HCT116 (cell line): Measurements from ENCODE around the gene CXCR6.

Experiments used
- CTCF ChIP-seq, 3 experiments: fragments of 200-600 bp in 1 of 3; sonication (generic) in 1 of 3; IDR thresholded peaks in 2 of 3; conservative IDR thresholded peaks in 1 of 3; 2 replicates each; pipeline ENCODE4 v1.5.1; 2012 to 2017; ENCODE audit warnings: low read depth in 2 of 3, low read length in 2 of 3, antibody characterized with exemption in 1 of 3, borderline replicate concordance in 1 of 3, control low read depth in 1 of 3, mild to moderate bottlenecking in 1 of 3, mixed read lengths in 1 of 3, mixed run types in 1 of 3, moderate library complexity in 1 of 3; ENCODE audit not compliant: insufficient read depth in 1 of 3
- EZH2 ChIP-seq: fragments of 200-600 bp; sonication (generic); IDR thresholded peaks from 2 replicates; pipeline ENCODE4 v1.6.1; 2017; ENCODE audit warnings: antibody characterized with exemption, mixed run types
- EZH2phosphoT487 ChIP-seq: fragments of 200-600 bp; IDR thresholded peaks from 2 replicates; pipeline ENCODE4 v1.6.1; 2018; ENCODE audit warnings: antibody characterized with exemption, borderline replicate concordance
- JUND ChIP-seq: IDR thresholded peaks from 2 replicates; pipeline ENCODE4 v1.6.1; 2012
- POLR2A ChIP-seq: IDR thresholded peaks from 2 replicates; pipeline ENCODE4 v1.7.0; 2011; ENCODE audit warnings: borderline replicate concordance; ENCODE audit not compliant: insufficient read depth, insufficient read length; ENCODE audit errors: extremely low read depth
- POLR2AphosphoS5 ChIP-seq: IDR thresholded peaks from 2 replicates; pipeline ENCODE4 v1.6.1; 2011; ENCODE audit warnings: mild to moderate bottlenecking, low read depth, low read length, moderate library complexity
- SIN3A ChIP-seq: IDR thresholded peaks from 2 replicates; pipeline ENCODE4 v1.6.1; 2012; ENCODE audit warnings: low read depth
- SRF ChIP-seq: IDR thresholded peaks from 2 replicates; pipeline ENCODE4 v1.6.1; 2012; ENCODE audit warnings: low read depth
- YY1 ChIP-seq: IDR thresholded peaks from 2 replicates; pipeline ENCODE4 v1.6.1; 2011; ENCODE audit warnings: low read length, low read depth, moderate library complexity, mild to moderate bottlenecking; ENCODE audit not compliant: insufficient replicate concordance; ENCODE audit errors: extremely low read depth

DNA sequence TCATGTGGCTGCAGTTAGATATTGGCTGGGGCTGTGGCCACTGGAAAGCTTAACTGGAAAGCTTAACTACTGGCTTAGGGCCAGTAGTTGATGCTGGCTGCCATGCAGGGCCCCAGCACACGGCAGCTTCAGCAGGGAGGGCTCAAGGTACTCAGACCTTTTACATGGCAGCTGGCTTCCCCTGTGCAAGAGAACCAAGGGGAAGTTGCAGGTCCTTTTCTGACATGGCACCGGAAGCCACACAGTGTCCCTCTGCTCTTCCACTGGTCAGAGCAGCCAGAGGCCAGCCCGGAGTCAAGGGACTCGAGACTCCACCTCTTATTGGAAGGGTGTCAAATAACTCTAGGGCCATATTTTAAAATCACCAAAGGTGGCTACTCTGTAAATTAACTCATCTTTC lies 32.4 kb upstream of the CXCR6 start:
- TF ChIP-seq EZH2 (no peak), POLR2AphosphoS5 (no peak), YY1 (no peak), CTCF (IDR thresholded peaks at IDR 0.05 in 2 of 3, conservative IDR thresholded peaks at IDR 0.05 in 1 of 3; ENCODE audit: borderline replicate concordance in 1 of 3, insufficient read depth in 1 of 3, low read depth in 2 of 3, low read length in 2 of 3) (no peak), POLR2A (no peak), JUND (no peak), SRF (no peak), SIN3A (no peak), EZH2phosphoT487 (no peak)
